ENCODE data around the gene ZC3H12D.

DNA sequence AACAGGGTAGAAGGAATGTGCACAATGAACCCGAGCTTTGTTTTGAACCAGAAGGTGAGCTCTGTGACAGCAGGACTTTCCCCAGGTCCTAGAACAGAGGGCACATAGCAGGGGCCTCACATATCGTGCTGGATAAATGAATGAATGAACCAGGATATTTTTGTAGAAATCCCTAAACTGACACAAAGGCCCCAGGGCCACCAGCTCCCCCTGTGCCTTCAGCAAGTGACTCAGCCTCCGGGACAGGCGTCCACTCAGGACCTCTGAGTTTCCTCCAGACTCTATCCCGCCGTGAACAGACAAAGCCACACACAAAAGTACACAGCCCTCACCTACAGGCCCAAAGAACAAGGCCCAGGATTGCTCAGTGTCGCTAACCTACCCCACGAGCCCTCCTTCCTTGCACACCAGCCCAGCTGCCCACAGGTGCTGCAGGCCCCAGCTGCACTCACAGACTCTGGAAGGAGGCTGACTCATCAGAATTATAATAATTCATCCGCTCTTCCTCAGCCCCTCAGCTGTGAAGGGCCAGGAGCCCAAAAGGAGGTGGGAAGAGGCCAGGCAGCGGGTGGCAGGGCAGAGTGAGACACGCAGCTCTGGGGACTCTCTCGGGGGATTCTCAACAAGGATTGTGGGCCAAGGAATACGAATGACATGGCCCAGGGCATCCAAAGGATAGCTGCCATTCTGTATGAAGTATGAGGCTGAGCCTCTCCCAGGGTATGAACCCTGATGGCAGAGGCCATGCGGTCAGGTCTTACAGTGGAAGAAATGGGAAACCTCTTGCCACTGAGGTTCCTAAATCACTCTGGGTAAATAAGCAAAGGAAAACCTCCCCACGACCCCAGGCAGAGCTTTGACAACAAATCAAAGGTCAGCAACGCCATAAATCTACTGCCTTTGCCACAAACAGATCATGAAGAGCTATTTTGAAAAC, 43.8 kb downstream of the ZC3H12D start:
- TF ChIP-seq, protein P1, sequence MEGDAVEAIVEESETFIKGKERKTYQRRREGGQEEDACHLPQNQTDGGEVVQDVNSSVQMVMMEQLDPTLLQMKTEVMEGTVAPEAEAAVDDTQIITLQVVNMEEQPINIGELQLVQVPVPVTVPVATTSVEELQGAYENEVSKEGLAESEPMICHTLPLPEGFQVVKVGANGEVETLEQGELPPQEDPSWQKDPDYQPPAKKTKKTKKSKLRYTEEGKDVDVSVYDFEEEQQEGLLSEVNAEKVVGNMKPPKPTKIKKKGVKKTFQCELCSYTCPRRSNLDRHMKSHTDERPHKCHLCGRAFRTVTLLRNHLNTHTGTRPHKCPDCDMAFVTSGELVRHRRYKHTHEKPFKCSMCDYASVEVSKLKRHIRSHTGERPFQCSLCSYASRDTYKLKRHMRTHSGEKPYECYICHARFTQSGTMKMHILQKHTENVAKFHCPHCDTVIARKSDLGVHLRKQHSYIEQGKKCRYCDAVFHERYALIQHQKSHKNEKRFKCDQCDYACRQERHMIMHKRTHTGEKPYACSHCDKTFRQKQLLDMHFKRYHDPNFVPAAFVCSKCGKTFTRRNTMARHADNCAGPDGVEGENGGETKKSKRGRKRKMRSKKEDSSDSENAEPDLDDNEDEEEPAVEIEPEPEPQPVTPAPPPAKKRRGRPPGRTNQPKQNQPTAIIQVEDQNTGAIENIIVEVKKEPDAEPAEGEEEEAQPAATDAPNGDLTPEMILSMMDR (IDR thresholded peaks at IDR 0.05; ENCODE audit: low read length): no peak
- TF ChIP-seq EZH2 (optimal IDR thresholded peaks at IDR 0.05; ENCODE audit: low read depth, low read length): no peak

All from MM.1S (cell line).